Brain microvascular endothelial cell (primary cell): ENCODE data around the gene EXOSC7.
A peak's percentile ranks its signal among the peaks of the same experiment; 100 is the strongest.
"Not testable (repeated sequence)": the region's sequence is repeated elsewhere in the genome, so short reads cannot be mapped to it uniquely, and the experiment has no call there.

Experiments used
- DNase-seq: peaks from one replicate; pipeline ENCODE4 v3.0.0-alpha.2; 2020
- H3K27ac ChIP-seq: fragments of 250-450 bp; sonication (Bioruptor Pico); 2 replicates; pipeline ENCODE4 v1.5.1; 2020; ENCODE audit warnings: mild to moderate bottlenecking, moderate library complexity
- H3K27me3 ChIP-seq: fragments of 250-450 bp; sonication (Bioruptor Pico); replicated peaks from 2 replicates; pipeline ENCODE4 v1.5.1; 2020; ENCODE audit warnings: mild to moderate bottlenecking
- H3K36me3 ChIP-seq: fragments of 250-450 bp; sonication (Bioruptor Pico); replicated peaks from 2 replicates; pipeline ENCODE4 v1.5.1; 2020; ENCODE audit warnings: mild to moderate bottlenecking
- H3K4me3 ChIP-seq: 2 replicates; pipeline ENCODE4 v1.5.1; 2011; ENCODE audit warnings: low read depth, mild to moderate bottlenecking, control low read depth, low read length, moderate library complexity
- CTCF ChIP-seq: IDR thresholded peaks from 2 replicates; pipeline ENCODE4 v1.5.1; 2011; ENCODE audit warnings: low read depth, mild to moderate bottlenecking, moderate library complexity, low read length, control low read depth, inconsistent platforms; ENCODE audit errors: missing control alignments
- in situ Hi-C: cut with HindIII; loops from 2 replicates; pipeline ENCODE4 v1.10.0; 2017; ENCODE audit warnings: low sequenced_read_pairs, low pct_ligation_motif_present

EXOSC7 gene

GRCh38 chr3:45043728-45044299 lies 67.8 kb downstream of the EXOSC7 start:
- no peak overlapping the region for H3K4me3 ChIP-seq
- H3K27ac ChIP-seq = no peak overlapping the region
- peak; percentile 48 for TF ChIP-seq CTCF
- H3K36me3 ChIP-seq = no peaks in the 10 kb centered on the region
- H3K27me3 ChIP-seq = no peaks in the 10 kb centered on the region
- in situ Hi-C loops = loop anchor here (25.0 kb wide), 1 partner anchor 468 kb away; no protein-coding TSS in a partner anchor
- peak; percentile 59 for DNase-seq

GRCh38 chr3:45048244-45048643 lies 72.2 kb downstream of the EXOSC7 start:
- no peak for DNase-seq
- Histone ChIP-seq H3K27ac (no peak overlapping the region), H3K27me3 (no peaks in the 10 kb centered on the region), H3K36me3 (no peaks in the 10 kb centered on the region), H3K4me3 (no peak overlapping the region)
- in situ Hi-C loops = loop anchor here (25.0 kb wide), 1 partner anchor 464 kb away; no protein-coding TSS in a partner anchor
- TF ChIP-seq CTCF = no peak

- Histone ChIP-seq H3K27me3 (no peaks in the 10 kb centered on the region), H3K4me3 (no peak overlapping the region), H3K36me3 (no peaks in the 10 kb centered on the region), H3K27ac (no peak overlapping the region)
- no peak for DNase-seq
- TF ChIP-seq CTCF = no peak
- in situ Hi-C loops = loop anchor here (25.0 kb wide), 1 partner anchor 462 kb away; no protein-coding TSS in a partner anchor
Measured at GRCh38 chr3:45049807-45050206, 73.8 kb downstream of the EXOSC7 start.

GRCh38 chr3:45051685-45052084 lies 75.6 kb downstream of the EXOSC7 start:
- TF ChIP-seq CTCF = no peak
- DNase-seq = no peak
- H3K27me3 ChIP-seq = no peaks in the 10 kb centered on the region
- H3K4me3 ChIP-seq = no peak overlapping the region
- H3K36me3 ChIP-seq = no peaks in the 10 kb centered on the region
- no peak overlapping the region for H3K27ac ChIP-seq
- in situ Hi-C loops = no loop called here

- H3K36me3 ChIP-seq, H3K27ac ChIP-seq, H3K4me3 ChIP-seq, H3K27me3 ChIP-seq, in situ Hi-C loops, DNase-seq: not testable (repeated sequence)
Measured at GRCh38 chr3:45053805-45054195, 77.8 kb downstream of the EXOSC7 start.

- H3K36me3 ChIP-seq = no peaks in the 10 kb centered on the region
- in situ Hi-C loops = no loop called here
- peak overlapping the region; percentile 40 for H3K27ac ChIP-seq
- no peak for TF ChIP-seq CTCF
- no peak overlapping the region for H3K4me3 ChIP-seq
- no peaks in the 10 kb centered on the region for H3K27me3 ChIP-seq
- DNase-seq = no peak
Measured at GRCh38 chr3:45054196-45054857, 78.3 kb downstream of the EXOSC7 start.
